ENCODE measurements around the gene MYLK4.

Gene MYLK4

GRCh38 chr6:2750832-2751231 lies at the start of gene MYLK4:
Gene MYLK4, minus strand, starts transcription at chr6:2750922. Its CDS starts 1,628 bp downstream, at chr6:2749294.
- DNase-seq = no peak

- no peak for DNase-seq
These were observed 49.3 kb upstream of the MYLK4 start for GRCh38 chr6:2799936-2800527.

GRCh38 chr6:2798586-2799134 lies 47.9 kb upstream of the MYLK4 start:
- no peak for DNase-seq

- DNase-seq = no peak
These were observed 46.9 kb upstream of the MYLK4 start for GRCh38 chr6:2797564-2798031.

GRCh38 chr6:2796861-2797260 lies 46.1 kb upstream of the MYLK4 start:
- no peak for DNase-seq

GRCh38 chr6:2795956-2796355 lies 45.2 kb upstream of the MYLK4 start:
- DNase-seq = no peak

- no peak for DNase-seq
These were observed 44.4 kb upstream of the MYLK4 start for GRCh38 chr6:2795162-2795561.

- no peak for DNase-seq
These were observed 43.5 kb upstream of the MYLK4 start for GRCh38 chr6:2794171-2794730.

- no peak for DNase-seq
These were observed 42.9 kb upstream of the MYLK4 start for GRCh38 chr6:2793534-2794151.

GRCh38 chr6:2792330-2793110 lies 41.8 kb upstream of the MYLK4 start:
- no peak for DNase-seq

GRCh38 chr6:2791450-2791974 lies 40.8 kb upstream of the MYLK4 start:
- DNase-seq = no peak

GRCh38 chr6:2790588-2791449 lies 40.1 kb upstream of the MYLK4 start:
- no peak for DNase-seq

GRCh38 chr6:2786269-2786668 lies 35.5 kb upstream of the MYLK4 start:
- no peak for DNase-seq

GRCh38 chr6:2784930-2785329 lies 34.2 kb upstream of the MYLK4 start:
- no peak for DNase-seq

- no peak for DNase-seq
These were observed 33.3 kb upstream of the MYLK4 start for GRCh38 chr6:2784061-2784460.

GRCh38 chr6:2783188-2783963 lies 32.7 kb upstream of the MYLK4 start:
- DNase-seq = no peak

GRCh38 chr6:2782825-2783187 lies 32.1 kb upstream of the MYLK4 start:
- no peak for DNase-seq

- DNase-seq = no peak
These were observed 31.6 kb upstream of the MYLK4 start for GRCh38 chr6:2782356-2782708.

GRCh38 chr6:2781685-2782355 lies 31.1 kb upstream of the MYLK4 start:
- no peak for DNase-seq

- no peak for DNase-seq
These were observed 29.5 kb upstream of the MYLK4 start for GRCh38 chr6:2780102-2780737.
